GM12878 (cell line): Measurements from ENCODE around the gene SPOP. TPM values are rescaled to one million over a fixed set of nuclear protein-coding genes. Genes with fewer than 3 reads are reported as not detected.

Experiments
- ATAC-seq: fragments of 200-7000 bp; cut with Tn5 transposase; 3 replicates; pipeline ENCODE4 v1.9.1; 2020; ENCODE audit warnings: mild to moderate bottlenecking, moderate library complexity
- BruUV-seq: library from RNA; stranded (reverse); fragments of 400-500 nt; replicated peaks from 2 replicates; lab custom pipeline; 2021; lab: Mats Ljungman, UMichigan
- CTCF ChIA-PET: fragments of 300-600 bp; sonication (Branson Sonifier 250); formaldehyde crosslinking; extraction: SDS; loops from one replicate; lab custom pipeline; 2021; ENCODE audit warnings: inconsistent platforms; lab: Yijun Ruan, JAX
- POLR2A ChIA-PET: fragments of 350-600 bp; formaldehyde crosslinking; extraction: SDS; loops from one replicate; lab custom pipeline; 2021; ENCODE audit warnings: inconsistent platforms; lab: Charles Lee
- RAD21 ChIA-PET: fragments of 300-600 bp; sonication (Branson Sonifier 250); formaldehyde crosslinking; loops from one replicate; lab custom pipeline; 2023; ENCODE audit warnings: antibody characterized with exemption; ENCODE audit not compliant: unreplicated experiment; lab: Charles Lee
- SMC1A ChIA-PET: fragments of 300-600 bp; sonication (Branson Sonifier 250); formaldehyde crosslinking; loops from one replicate; lab custom pipeline; 2023; ENCODE audit not compliant: unreplicated experiment, uncharacterized antibody; lab: Charles Lee
- DNase-seq: peaks from one replicate; pipeline ENCODE4 v3.0.0-alpha.2; 2011; ENCODE audit warnings: low read depth, low spot score
- FAIRE-seq: peaks from 3 replicates; lab custom pipeline; 2011; peaks lifted over from hg19 to GRCh38; lab: Jason Lieb, UNC
- H2AFZ ChIP-seq: 2 replicates; pipeline ENCODE4 v1.6.0; 2011; ENCODE audit warnings: low read depth, low read length, control low read depth; ENCODE audit not compliant: control insufficient read depth
- H3K27ac ChIP-seq: 2 replicates; pipeline ENCODE4 v1.5.1; 2011; ENCODE audit warnings: control low read depth; ENCODE audit not compliant: control insufficient read depth, insufficient read depth
- H3K27me3 ChIP-seq, 2 experiments: replicated peaks in 1 of 2; 2 replicates each; pipeline versions ENCODE4 v1.6.0 to v1.6.1; 2011; ENCODE audit warnings: low read length in 1 of 2; ENCODE audit not compliant: control insufficient read depth in 2 of 2, insufficient read depth in 2 of 2
- H3K36me3 ChIP-seq, 2 experiments: 2 replicates each; pipeline ENCODE4 v1.5.1; 2011; ENCODE audit warnings: low read length in 1 of 2; ENCODE audit not compliant: control insufficient read depth in 2 of 2, insufficient read depth in 2 of 2
- H3K4me1 ChIP-seq: 2 replicates; pipeline ENCODE4 v1.6.1; 2011; ENCODE audit warnings: mild to moderate bottlenecking, low read length, moderate library complexity, mixed read lengths; ENCODE audit not compliant: control insufficient read depth, insufficient read depth
- H3K4me2 ChIP-seq: 2 replicates; pipeline ENCODE4 v1.6.0; 2011; ENCODE audit warnings: control low read depth; ENCODE audit not compliant: control insufficient read depth, insufficient read depth
- H3K4me3 ChIP-seq: fragments of 200-600 bp; sonication (generic); 2 replicates; pipeline ENCODE4 v1.5.1; 2016
- H3K79me2 ChIP-seq: 2 replicates; pipeline ENCODE4 v1.6.0; 2011; ENCODE audit warnings: low read length; ENCODE audit not compliant: control insufficient read depth, insufficient read depth
- H3K9ac ChIP-seq: 2 replicates; pipeline ENCODE4 v1.8.0; 2011; ENCODE audit warnings: low read length, control low read depth, mixed read lengths; ENCODE audit not compliant: control insufficient read depth, insufficient read depth
- H3K9me3 ChIP-seq: replicated peaks from 3 replicates; pipeline ENCODE4 v1.5.1; 2011; ENCODE audit warnings: mild to moderate bottlenecking, low read length; ENCODE audit not compliant: control insufficient read depth, insufficient read depth
- H4K20me1 ChIP-seq: 2 replicates; pipeline ENCODE4 v1.6.0; 2011; ENCODE audit not compliant: control insufficient read depth, insufficient read depth
- BCL3 ChIP-seq: IDR thresholded peaks from 2 replicates; pipeline ENCODE4 v1.6.1; 2011; ENCODE audit warnings: borderline replicate concordance, low read depth, mild to moderate bottlenecking, moderate library complexity, low read length; ENCODE audit not compliant: insufficient read depth, poor library complexity, severe bottlenecking
- WRNIP1 ChIP-seq: IDR thresholded peaks from 2 replicates; pipeline ENCODE4 v1.6.1; 2011; ENCODE audit warnings: low read depth, low read length, improper control_type of control experiment, borderline replicate concordance
- WGBS: methylation state at CpG from one replicate; pipeline ENCODE4 v1.1.6; 2016; ENCODE audit warnings: low lambda C conversion rate; ENCODE audit not compliant: insufficient replicate concordance, insufficient coverage; ENCODE audit errors: missing lambda C conversion rate; 5-methylcytosine and 5-hydroxymethylcytosine counted together
- in situ Hi-C: fragments of 300-500 bp; cut with MboI; formaldehyde crosslinking; loops from 9 replicates; pipeline ENCODE4 v1.14.3; 2018; ENCODE audit warnings: mixed read lengths
- intact Hi-C: fragments of 100-400 bp; cut with micrococcal nuclease; formaldehyde crosslinking; loops from one replicate; pipeline ENCODE4 v1.14.2; 2022; ENCODE audit not compliant: unreplicated experiment
- polyA plus RNA-seq, 11 experiments: library from polyadenylated mRNA; depleted of rRNA in 4 of 11; unstranded in 6 of 11; stranded (reverse) in 5 of 11; fragments of >200 nt; fragmentation: Nextera tagmentation in 4 of 11; fragmentation: Illumina TruSeq in 1 of 11; extraction: Ambion mirVana in 4 of 11; extraction: Trizol in 1 of 11; gene quantifications; 1 replicate in 1 of 11; 2 replicates in 10 of 11; pipeline versions ENCODE4 v1.2.1 to v1.2.3, GENCODE V29; 2011 to 2016; ENCODE audit warnings: inconsistent platforms in 2 of 11, missing spikeins in 2 of 11, low read depth in 1 of 11
- total RNA-seq, 4 experiments: library from RNA; depleted of rRNA in 3 of 4; stranded (reverse); fragments of >200 nt in 3 of 4; fragmentation: Illumina TruSeq in 1 of 4; extraction: Trizol in 1 of 4; gene quantifications; 2 replicates each; pipeline versions ENCODE4 v1.2.1 to v1.2.3, GENCODE V29; 2013 to 2021

SPOP gene
- total and polyA plus RNA-seq, 10 of the 15 experiments (the other 5 are each of a cell fraction or from before 2014, with no cell fraction given) = 35.1 to 80.4 (median 44.7) TPM

- Histone ChIP-seq H3K79me2 (no peaks in the 10 kb centered on the region), H3K4me1 (peaks cover 4% of the 10 kb centered on the region; the same call in 1 of the 2 replicates), H3K27me3 (no peaks in the 10 kb centered on the region), H3K9ac (no peak overlapping the region), H3K4me2 (no peak overlapping the region), H3K36me3 (no peaks in the 10 kb centered on the region), H4K20me1 (no peaks in the 10 kb centered on the region), H3K9me3 (no peaks in the 10 kb centered on the region), H2AFZ (no peak overlapping the region), H3K4me3 (no peak overlapping the region), H3K27ac (no peak overlapping the region)
- ChIA-PET CTCF (interaction anchor here (1.0 to 1.8 kb wide), 3 partner anchors 116 to 145 kb away, joined by 3 to 5 read pairs (median 3); no protein-coding TSS in a partner anchor), RAD21 (no interaction called here), POLR2A (interaction anchor here (0.5 kb wide), 1 partner anchor 141 kb away, joined by 3 read pairs; no protein-coding TSS in a partner anchor), SMC1A (interaction anchor here (1.0 kb wide), 1 partner anchor 75 kb away, joined by 3 read pairs; no protein-coding TSS in a partner anchor)
- DNase-seq (no peak), ATAC-seq (no peak), FAIRE-seq (no peak)
- intact Hi-C loops (no loop called here), in situ Hi-C loops (loop anchor here (5.0 to 10.0 kb wide), 4 partner anchors 55 to 235 kb away; partner anchors contain the start of gene NGFR)
- 68% methylated on average over 26 of the region's 27 CpGs for WGBS
- TF ChIP-seq WRNIP1 = no peak
- peak; percentile 21 for TF ChIP-seq BCL3
- BruUV-seq = no TSS peak
Measured at GRCh38 chr17:49552070-49552751, 125.7 kb downstream of the SPOP start.
